B cell (primary cell): ENCODE measurements around the gene NUDT9. TPM values are rescaled to one million over a fixed set of nuclear protein-coding genes. Genes with fewer than 3 reads are reported as not detected.

ENCODE experiments used
- ATAC-seq: fragments of 200-7000 bp; cut with Tn5 transposase; one replicate; pipeline ENCODE4 v1.10.0; 2021; ENCODE audit warnings: low read depth, mild to moderate bottlenecking, moderate number of reproducible peaks, moderate library complexity
- CTCF ChIA-PET: fragments of 350-600 bp; sonication (Branson Sonifier 250); formaldehyde crosslinking; loops from one replicate; lab custom pipeline; 2021; ENCODE audit warnings: antibody characterized with exemption, inconsistent platforms; lab: Charles Lee
- POLR2A ChIA-PET: fragments of 350-600 bp; sonication (Branson Sonifier 250); formaldehyde crosslinking; loops from one replicate; lab custom pipeline; 2021; ENCODE audit warnings: antibody characterized with exemption; lab: Charles Lee
- DNase-seq: peaks from one replicate; pipeline ENCODE4 v3.0.0; 2013
- H2AFZ ChIP-seq: 2 replicates; pipeline ENCODE4 v1.6.1; 2012; ENCODE audit warnings: mild to moderate bottlenecking, low read depth, low read length; ENCODE audit not compliant: insufficient read depth, poor library complexity, severe bottlenecking
- H3K27ac ChIP-seq, 2 donors: 1 replicate in 1 of 2; 2 replicates in 1 of 2; pipeline ENCODE4 v1.5.1; 2012 to 2013; ENCODE audit warnings: low read length in 2 of 2, mild to moderate bottlenecking in 2 of 2, moderate library complexity in 1 of 2
- H3K27me3 ChIP-seq, 4 experiments: fragments of 200-600 bp in 1 of 4; sonication (generic) in 1 of 4; replicated peaks in 1 of 4; 1 replicate in 2 of 4; 2 replicates in 2 of 4; pipeline versions ENCODE4 v1.6.1 to v1.7.0; 2013 to 2016; ENCODE audit warnings: low read length in 3 of 4, mild to moderate bottlenecking in 2 of 4, mixed read lengths in 1 of 4, moderate library complexity in 1 of 4; ENCODE audit not compliant: insufficient read depth in 4 of 4, control insufficient read depth in 3 of 4; ENCODE audit errors: control extremely low read depth in 1 of 4
- H3K36me3 ChIP-seq, 2 experiments: replicated peaks in 1 of 2; 1 replicate in 1 of 2; 2 replicates in 1 of 2; pipeline versions ENCODE4 v1.6.1 to v1.7.1; 2013; ENCODE audit warnings: low read length in 1 of 2; ENCODE audit not compliant: insufficient read depth in 2 of 2, control insufficient read depth in 1 of 2; ENCODE audit errors: control extremely low read depth in 1 of 2, extremely low read depth in 1 of 2
- H3K4me1 ChIP-seq, 2 donors: fragments of 200-600 bp in 1 of 2; sonication (generic) in 1 of 2; 1 replicate in 1 of 2; 2 replicates in 1 of 2; pipeline versions ENCODE4 v1.5.1 to v1.6.1; 2013 to 2017; ENCODE audit warnings: low read length in 2 of 2; ENCODE audit not compliant: control insufficient read depth in 2 of 2, insufficient read depth in 2 of 2
- H3K4me2 ChIP-seq: replicated peaks from 2 replicates; pipeline ENCODE3; 2012; ENCODE audit warnings: mild to moderate bottlenecking, low read depth, low read length; ENCODE audit not compliant: poor library complexity, severe bottlenecking
- H3K4me3 ChIP-seq, 5 experiments: fragments of 200-600 bp in 1 of 5; sonication (generic) in 1 of 5; 1 replicate in 3 of 5; 2 replicates in 2 of 5; pipeline versions ENCODE4 v1.5.1 to v1.7.0; 2011 to 2016; ENCODE audit warnings: low read length in 4 of 5, mild to moderate bottlenecking in 4 of 5, low read depth in 2 of 5, control low read depth in 1 of 5, moderate library complexity in 1 of 5; ENCODE audit not compliant: insufficient read depth in 1 of 5; ENCODE audit errors: control extremely low read depth in 1 of 5, extremely low read depth in 1 of 5
- H3K79me2 ChIP-seq: fragments of 200-600 bp; sonication (generic); one replicate; pipeline ENCODE4 v1.6.0; 2016; ENCODE audit warnings: low read length; ENCODE audit not compliant: control insufficient read depth, insufficient read depth
- H3K9ac ChIP-seq: fragments of 200-600 bp; sonication (generic); 2 replicates; pipeline ENCODE4 v1.6.1; 2017; ENCODE audit warnings: mild to moderate bottlenecking, low read length, moderate library complexity
- H3K9me3 ChIP-seq, 3 donors: one replicate each; pipeline versions ENCODE4 v1.6.1 to v1.7.1; 2013; ENCODE audit warnings: low read length in 2 of 3; ENCODE audit not compliant: control insufficient read depth in 2 of 3, insufficient read depth in 1 of 3; ENCODE audit errors: control extremely low read depth in 1 of 3
- H4K20me1 ChIP-seq: 2 replicates; pipeline ENCODE4 v1.6.0; 2012; ENCODE audit warnings: mild to moderate bottlenecking, low read length; ENCODE audit not compliant: insufficient read depth, control insufficient read depth, poor library complexity, severe bottlenecking
- H3K27ac Mint-ChIP-seq: one replicate; pipeline ENCODE4 v1.8.0; 2021; ENCODE audit warnings: mixed read lengths
- H3K27me3 Mint-ChIP-seq: one replicate; pipeline ENCODE4 v1.8.0; 2021; ENCODE audit warnings: mixed read lengths
- H3K4me1 Mint-ChIP-seq: one replicate; pipeline ENCODE4 v1.8.0; 2021; ENCODE audit warnings: mixed read lengths
- H3K4me3 Mint-ChIP-seq: one replicate; pipeline ENCODE4 v1.8.0; 2021; ENCODE audit warnings: mixed read lengths
- H3K9me3 Mint-ChIP-seq: one replicate; pipeline ENCODE4 v1.8.0; 2022; ENCODE audit warnings: mixed read lengths; ENCODE audit not compliant: insufficient read depth
- CTCF ChIP-seq: fragments of 200-600 bp; IDR thresholded peaks from one replicate; pipeline ENCODE4 v1.8.0; 2022; ENCODE audit warnings: antibody characterized with exemption, mild to moderate bottlenecking
- EZH2 ChIP-seq: IDR thresholded peaks from 2 replicates; pipeline ENCODE4 v1.6.1; 2012; ENCODE audit warnings: borderline replicate concordance, low read depth, mild to moderate bottlenecking, moderate library complexity, low read length; ENCODE audit not compliant: insufficient read depth, poor library complexity, severe bottlenecking
- WGBS: methylation state at CpG from one replicate; pipeline ENCODE4 v1.1.5; 2013; ENCODE audit warnings: missing lambda C conversion rate; ENCODE audit not compliant: insufficient coverage; 5-methylcytosine and 5-hydroxymethylcytosine counted together
- intact Hi-C: fragments of 100-400 bp; cut with micrococcal nuclease; formaldehyde crosslinking; loops from one replicate; pipeline ENCODE4 v1.10.0; 2022
- polyA plus RNA-seq: library from polyadenylated mRNA; depleted of rRNA; stranded (reverse); fragments of >200 nt; gene quantifications from 2 replicates; pipeline ENCODE4 v1.2.3, GENCODE V29; 2012
- total RNA-seq, 2 donors: library from RNA; stranded (reverse); fragments of 120-200 nt in 1 of 2; gene quantifications; 1 replicate in 1 of 2; 2 replicates in 1 of 2; pipeline versions ENCODE4 v1.2.3 to v1.2.4, GENCODE V29; 2013 to 2022

Gene NUDT9
- total and polyA plus RNA-seq, 2 donors (not counting 1 experiment from before 2014, with no cell fraction given): 10.0 to 17.5 TPM

GRCh38 chr4:87499403-87500091, 77.2 kb downstream of the NUDT9 start:
- H3K4me3 ChIP-seq: no peak overlapping the region

More at GRCh38 chr4:87499403-87500091, 77.2 kb downstream of the NUDT9 start:
- TF ChIP-seq CTCF (no peak), EZH2 (no peak)
- POLR2A ChIA-PET: no interaction called here
- H3K27ac Mint-ChIP-seq: no peak overlapping the region
- H3K9me3 Mint-ChIP-seq: no peaks in the 10 kb centered on the region
- Histone ChIP-seq H3K4me1 (no peaks in the 10 kb centered on the region), H3K4me2 (no peak overlapping the region), H3K27ac (no peak overlapping the region), H3K9ac (no peak overlapping the region), H3K9me3 (no peaks in the 10 kb centered on the region), H2AFZ (no peak overlapping the region), H3K27me3 (no peaks in the 10 kb centered on the region), H3K79me2 (no peaks in the 10 kb centered on the region), H4K20me1 (no peaks in the 10 kb centered on the region), H3K36me3 (no peaks in the 10 kb centered on the region)
- H3K27me3 Mint-ChIP-seq: no peaks in the 10 kb centered on the region
- ATAC-seq (no peak), DNase-seq (no peak)
- CTCF ChIA-PET: interaction anchor here (2.3 kb wide), 1 partner anchor 712 kb away, joined by 6 read pairs; no protein-coding TSS in a partner anchor
- no peak overlapping the region for H3K4me3 Mint-ChIP-seq
- intact Hi-C loops: no loop called here
- 72% methylated on average over 5 of the region's 7 CpGs for WGBS
- peaks cover 10% of the 10 kb centered on the region for H3K4me1 Mint-ChIP-seq
